OCI-LY3 (cell line): ENCODE results near the gene GCLM.

Source experiments
- EZH2phosphoT487 ChIP-seq: fragments of 200-600 bp; shearing (Covaris generic); IDR thresholded peaks from 2 replicates; pipeline ENCODE4 v1.6.1; 2018; ENCODE audit warnings: antibody characterized with exemption, mixed run types, low read depth
- TF ChIP-seq, protein P1 (sequence below): fragments of 200-600, 300-600 bp; sonication (generic); IDR thresholded peaks from 2 replicates; pipeline ENCODE4 v1.5.1; 2014; ENCODE audit warnings: antibody characterized with exemption, low read length, low read depth

- TF ChIP-seq, protein P1, sequence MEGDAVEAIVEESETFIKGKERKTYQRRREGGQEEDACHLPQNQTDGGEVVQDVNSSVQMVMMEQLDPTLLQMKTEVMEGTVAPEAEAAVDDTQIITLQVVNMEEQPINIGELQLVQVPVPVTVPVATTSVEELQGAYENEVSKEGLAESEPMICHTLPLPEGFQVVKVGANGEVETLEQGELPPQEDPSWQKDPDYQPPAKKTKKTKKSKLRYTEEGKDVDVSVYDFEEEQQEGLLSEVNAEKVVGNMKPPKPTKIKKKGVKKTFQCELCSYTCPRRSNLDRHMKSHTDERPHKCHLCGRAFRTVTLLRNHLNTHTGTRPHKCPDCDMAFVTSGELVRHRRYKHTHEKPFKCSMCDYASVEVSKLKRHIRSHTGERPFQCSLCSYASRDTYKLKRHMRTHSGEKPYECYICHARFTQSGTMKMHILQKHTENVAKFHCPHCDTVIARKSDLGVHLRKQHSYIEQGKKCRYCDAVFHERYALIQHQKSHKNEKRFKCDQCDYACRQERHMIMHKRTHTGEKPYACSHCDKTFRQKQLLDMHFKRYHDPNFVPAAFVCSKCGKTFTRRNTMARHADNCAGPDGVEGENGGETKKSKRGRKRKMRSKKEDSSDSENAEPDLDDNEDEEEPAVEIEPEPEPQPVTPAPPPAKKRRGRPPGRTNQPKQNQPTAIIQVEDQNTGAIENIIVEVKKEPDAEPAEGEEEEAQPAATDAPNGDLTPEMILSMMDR = peak; percentile 49
- TF ChIP-seq EZH2phosphoT487 = no peak
Observed at GRCh38 chr1:93874025-93874651, 35.1 kb downstream of the GCLM start.
